GM21825 (cell line): ENCODE results near the gene ZFYVE28.
"Not testable (repeated sequence)": the region's sequence is repeated elsewhere in the genome, so short reads cannot be mapped to it uniquely, and the experiment has no call there.

Experiments
- ATAC-seq: cut with Tn5 transposase; IDR thresholded peaks from one replicate; pipeline ENCODE4 v1.9.1; 2021; ENCODE audit warnings: mild to moderate bottlenecking, moderate library complexity; ENCODE audit not compliant: unreplicated experiment

The ZFYVE28 gene

GRCh38 chr4:2275546-2276251 lies 142.7 kb downstream of the ZFYVE28 start:
- no peak for ATAC-seq

- not testable (repeated sequence) for ATAC-seq
Observed at GRCh38 chr4:2275044-2275397, 143.4 kb downstream of the ZFYVE28 start.

DNA sequence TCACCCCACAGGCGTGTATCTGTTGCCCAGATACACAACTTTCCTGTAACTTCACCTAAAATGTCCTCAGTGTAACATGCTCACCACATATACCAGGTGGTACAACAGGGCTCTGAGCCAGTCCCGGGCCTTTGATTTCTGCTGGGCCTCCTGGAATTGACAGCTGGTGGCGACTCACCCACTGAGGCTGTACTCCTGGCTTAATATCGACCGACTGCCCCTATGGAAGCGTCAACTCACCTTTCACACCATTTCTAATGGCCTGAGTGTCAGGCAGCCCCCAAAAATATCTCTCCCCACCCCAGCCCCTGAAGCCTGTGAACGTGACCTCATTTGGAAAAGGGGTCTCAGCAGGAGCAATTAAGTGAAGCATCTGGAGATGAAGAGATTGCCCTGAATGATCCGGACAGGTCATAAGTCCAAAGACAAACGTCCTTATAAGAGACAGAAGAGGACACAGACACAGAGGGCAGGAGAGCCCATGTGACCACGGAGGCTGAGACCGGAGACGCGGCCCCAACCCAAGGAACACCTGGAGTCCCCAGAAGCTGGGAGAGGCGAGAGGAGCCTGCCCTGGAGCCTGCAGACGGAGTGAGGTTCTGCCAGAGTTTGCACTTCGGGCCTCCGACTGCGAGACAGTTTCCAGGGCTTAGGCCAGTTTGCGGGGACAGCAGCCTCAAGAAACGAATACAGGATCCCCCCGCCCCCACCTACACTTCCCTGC lies 144.0 kb downstream of the ZFYVE28 start:
- no peak for ATAC-seq

DNA sequence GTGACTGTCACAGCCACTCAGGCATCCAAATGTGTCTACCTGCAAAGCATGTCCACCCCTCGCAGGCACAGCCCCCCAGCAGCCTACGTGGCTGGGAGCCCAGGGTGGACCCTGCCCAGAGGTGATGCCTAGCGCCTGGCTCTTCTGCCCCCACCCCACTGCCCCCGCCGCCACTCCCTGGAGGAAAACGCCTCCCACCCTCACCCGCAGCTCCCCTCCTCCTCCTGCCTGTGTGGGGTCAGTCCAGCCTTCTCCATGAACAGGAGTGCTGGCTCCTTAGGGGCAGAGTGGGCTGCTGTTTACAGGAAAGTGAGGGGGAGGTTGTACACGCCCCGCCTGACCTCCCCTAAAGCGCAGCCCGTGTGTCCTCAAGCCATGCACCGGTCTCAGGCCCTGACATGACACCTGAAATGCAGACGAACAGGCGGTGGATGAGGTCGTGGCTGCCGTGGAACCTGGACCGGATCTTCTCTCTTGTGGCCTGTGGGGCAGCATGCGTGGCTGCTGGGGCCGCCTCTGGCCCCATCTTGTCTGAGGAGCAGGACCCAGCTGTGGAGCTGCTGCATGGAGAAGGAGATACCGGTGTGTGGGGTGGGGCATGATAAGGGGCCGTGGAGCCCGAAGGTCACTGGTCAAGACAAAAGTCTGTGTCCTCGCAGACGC lies 144.7 kb downstream of the ZFYVE28 start:
- no peak for ATAC-seq

DNA sequence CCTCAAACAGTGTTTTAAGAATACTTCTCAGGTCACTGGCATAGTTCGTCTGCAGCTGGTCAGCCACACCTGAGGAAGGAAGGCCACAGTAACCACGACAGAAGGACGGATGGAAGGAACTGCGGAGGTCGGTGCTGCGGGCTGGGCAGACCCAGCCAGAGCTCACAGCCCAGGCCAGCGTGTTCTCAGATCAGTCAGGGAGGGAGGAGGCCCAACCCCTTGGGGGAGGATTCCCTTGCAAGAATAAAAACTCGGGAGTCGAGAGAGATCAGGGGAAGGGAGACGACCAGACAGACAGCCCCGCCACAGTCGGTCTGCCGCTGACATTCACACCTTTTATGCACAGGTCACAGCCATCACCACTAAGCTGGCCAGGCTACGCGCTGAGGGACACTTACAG lies 145.2 kb downstream of the ZFYVE28 start:
- ATAC-seq, result no peak

DNA sequence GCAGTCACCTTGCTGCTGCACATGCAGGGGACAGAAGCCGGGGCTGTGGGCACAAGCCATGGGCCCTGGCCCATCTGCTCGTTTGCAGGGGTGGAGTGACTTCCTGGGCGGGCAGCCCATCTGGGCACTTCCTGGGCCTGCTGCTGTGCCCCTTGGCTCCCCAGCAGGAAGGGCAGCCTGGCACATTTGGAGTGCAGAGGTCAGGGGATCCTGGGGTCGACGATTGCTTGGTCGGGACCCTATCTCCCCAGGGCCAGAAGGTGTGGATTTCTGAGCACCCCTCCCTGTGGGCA lies 145.7 kb downstream of the ZFYVE28 start:
- no peak for ATAC-seq

DNA sequence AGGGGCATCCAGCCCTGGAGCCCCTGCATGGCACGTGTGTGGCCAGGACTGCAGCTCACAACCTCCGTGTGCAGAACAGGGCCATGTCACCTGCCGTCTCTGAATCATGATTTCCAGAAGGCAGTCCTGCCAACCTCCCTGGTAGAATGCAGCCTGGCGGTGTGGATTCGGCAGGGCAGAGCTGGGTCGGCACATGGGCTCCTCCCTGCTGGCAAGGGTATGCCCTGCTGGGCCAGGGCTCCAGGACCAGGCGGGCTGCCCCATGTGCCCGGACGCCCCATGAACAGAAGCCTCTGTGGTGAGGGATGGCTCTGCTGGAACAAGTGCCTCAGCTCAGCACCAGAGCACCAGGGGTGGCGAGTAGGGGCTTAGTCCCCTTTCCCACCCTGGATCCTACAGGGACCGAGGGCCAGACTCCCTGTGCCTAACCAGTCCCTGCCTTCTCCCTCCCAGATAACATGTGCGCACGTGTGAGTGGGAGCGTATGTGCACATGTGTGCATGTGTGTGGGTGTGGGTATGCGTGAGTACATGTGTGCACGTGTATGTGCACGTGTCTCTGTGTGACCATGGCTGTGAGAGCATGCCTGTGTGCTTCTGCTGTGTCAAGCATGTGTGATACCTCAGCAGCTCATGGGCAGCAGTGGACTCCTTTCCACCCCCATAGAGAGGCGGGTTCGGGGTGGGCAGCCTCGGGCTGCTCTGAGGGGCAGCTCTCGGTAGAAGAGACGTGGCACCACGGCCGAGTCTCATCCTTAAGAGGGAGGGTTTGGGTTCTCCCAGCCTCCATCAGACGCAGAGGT lies 146.2 kb downstream of the ZFYVE28 start:
- ATAC-seq, result no peak

DNA sequence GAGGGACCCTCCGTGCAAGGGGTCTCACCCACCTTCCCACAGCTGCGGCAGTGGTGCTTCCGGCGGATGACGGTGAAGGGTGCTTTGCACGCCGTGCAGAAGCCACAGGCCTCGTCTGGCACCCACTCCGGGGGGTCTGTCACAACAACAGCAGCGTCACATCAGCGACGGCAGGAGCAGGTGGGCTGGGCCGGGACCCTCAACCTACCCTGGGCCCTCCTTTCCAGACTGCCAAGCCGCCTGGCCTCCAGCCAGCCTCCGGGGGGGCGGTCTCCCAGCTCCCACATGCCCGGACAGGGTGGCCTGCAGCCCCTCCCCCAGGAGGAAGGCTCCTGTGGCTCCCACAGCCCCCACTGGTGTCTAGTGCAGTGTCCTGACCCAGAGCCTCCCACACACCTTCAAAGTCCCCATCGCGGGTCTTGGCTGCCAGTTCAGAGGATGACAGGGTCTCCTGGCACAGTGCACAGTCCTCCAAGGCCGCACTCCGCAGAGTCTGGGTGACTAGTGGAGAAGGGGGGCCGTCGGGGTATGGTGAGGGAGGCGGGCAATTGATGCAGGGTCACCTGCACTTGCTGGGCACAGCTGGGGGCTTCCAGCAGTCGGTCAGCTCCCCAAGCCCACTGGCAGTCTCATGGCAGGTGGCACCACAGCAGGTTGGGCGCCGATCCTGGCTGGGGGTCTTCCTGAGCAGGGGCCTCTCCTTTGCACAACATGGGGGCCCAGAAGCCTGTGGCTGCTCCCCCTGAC lies 147.0 kb downstream of the ZFYVE28 start:
- ATAC-seq, result no peak

GRCh38 chr4:2270341-2271165 lies 147.9 kb downstream of the ZFYVE28 start:
- ATAC-seq, result no peak

DNA sequence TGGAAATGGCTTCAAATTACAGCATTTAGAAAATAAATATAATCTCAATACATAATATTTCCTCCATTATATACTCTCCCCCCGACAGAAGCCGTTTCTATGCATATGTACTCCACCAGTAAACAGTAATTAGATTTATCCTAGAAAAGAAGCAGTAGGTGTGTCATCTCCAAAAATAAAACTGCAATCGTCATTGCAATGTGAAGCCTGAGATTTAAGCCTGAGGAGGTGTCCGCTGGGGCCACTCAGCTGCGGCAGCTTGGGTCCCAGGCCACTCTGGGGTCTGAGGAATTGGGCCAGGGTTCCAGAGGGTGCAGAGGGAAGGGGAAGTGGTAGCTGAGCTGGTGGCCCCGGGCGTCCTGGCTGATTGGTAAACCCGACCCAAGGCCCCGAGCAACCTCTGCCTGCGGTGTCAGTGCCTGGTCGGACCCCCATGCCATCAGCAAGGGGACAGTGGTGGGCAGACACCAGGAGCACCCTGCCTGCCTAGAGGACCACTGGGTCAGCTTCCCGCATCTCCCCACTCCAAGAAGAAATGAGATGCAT lies 148.8 kb downstream of the ZFYVE28 start:
- ATAC-seq, result no peak

DNA sequence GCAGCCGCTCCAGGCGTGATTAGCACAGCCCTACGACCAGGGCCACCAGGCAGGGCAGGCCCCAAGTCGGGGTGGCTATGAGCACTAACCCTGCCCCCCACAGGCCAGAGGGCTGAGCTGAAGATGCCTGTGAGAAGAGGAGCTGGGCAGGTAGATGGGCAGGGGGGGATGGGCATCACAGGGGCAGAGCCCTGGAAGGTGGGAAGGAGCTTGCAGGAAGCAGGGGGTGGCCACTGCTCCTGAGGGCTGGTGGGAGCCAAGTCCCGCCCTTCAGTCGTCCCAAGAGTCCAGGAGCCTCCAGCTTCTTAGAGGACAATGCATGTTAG lies 149.3 kb downstream of the ZFYVE28 start:
- ATAC-seq, result no peak

- no peak for ATAC-seq
Observed at GRCh38 chr4:2268357-2269205, 149.9 kb downstream of the ZFYVE28 start.

DNA sequence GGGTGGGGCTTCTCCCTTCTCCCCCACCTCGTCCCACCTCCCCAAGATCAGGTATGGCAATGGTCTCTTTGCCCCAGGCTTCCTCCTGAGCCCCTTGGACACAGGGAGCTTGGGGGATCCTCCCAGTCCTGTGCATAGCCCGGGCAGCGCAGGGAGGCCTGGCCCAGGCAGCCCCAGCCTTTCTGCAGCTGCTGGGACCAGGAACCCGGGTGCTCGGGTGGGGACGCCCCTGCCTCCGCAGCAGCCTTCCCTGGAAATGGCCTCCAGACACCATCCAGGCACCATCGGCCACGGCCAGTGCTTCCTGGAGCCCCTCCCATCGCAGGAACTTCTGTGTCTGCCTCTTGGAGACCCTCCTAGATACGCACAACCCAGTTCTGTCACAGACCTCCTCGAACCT lies 150.6 kb downstream of the ZFYVE28 start:
- ATAC-seq, result no peak

DNA sequence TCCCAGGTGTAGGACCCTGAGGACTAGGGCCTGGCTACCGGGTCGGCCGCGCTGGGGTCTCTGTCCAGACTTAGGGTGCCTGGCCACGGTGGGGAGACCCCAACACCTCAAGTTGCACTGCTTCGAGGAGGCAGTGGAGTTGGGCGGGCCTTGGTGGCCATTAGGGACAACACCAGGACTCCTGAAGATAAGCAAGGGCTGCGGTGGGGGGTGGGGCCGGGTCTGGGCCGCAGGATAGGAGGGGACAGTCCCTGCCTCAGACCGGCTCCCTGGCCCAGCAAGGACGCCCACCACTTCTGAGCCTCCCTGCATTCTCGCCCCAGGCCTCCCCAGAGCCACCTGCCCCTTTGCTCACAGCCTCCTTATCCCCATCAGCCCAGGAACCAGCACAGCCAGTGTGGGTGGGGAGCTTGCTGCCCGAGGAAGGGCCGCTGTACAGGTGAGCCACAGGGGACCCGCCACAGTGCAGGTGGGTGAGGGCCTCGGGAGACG lies 151.1 kb downstream of the ZFYVE28 start:
- ATAC-seq, result no peak

DNA sequence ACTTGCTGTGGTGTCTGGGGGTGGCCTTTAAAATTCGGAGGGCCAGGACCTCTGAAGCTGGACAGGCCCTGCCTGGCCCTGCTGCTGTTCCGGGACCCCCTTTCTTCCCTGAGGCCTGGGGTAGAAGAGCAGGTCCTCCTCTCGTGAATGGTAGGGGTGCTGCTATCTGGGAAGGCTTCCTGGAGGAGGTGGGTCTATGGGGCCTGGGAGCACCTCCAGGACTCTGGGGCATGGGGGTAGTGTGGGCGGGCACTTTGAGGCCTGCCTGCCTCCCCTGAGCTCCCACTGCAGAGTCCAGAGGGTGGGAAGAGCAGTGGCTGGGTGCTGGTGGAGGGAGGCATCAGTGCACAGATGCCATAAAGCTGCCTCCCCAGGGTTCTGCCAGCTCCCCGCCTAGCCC lies 151.6 kb downstream of the ZFYVE28 start:
- ATAC-seq, result no peak

DNA sequence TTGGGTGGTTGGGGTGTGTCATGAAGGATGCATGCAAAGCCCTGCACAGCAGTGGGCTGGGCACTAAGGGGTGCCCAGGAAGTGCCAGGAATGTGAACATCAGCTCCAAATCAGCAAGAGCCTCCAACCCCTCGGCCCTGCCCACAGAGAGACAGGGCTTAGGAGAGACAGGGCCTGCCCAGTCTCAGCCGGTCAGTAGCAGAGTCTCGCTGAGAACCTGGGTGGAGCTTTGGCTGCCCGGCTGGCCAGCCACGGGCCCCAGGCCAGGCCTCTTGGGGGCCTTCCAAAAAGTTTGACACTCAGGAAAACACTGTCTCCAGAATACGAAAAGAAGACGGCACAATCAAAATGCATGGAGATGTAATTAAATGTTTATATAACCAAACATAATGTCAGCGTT lies 152.3 kb downstream of the ZFYVE28 start:
- ATAC-seq, result no peak

DNA sequence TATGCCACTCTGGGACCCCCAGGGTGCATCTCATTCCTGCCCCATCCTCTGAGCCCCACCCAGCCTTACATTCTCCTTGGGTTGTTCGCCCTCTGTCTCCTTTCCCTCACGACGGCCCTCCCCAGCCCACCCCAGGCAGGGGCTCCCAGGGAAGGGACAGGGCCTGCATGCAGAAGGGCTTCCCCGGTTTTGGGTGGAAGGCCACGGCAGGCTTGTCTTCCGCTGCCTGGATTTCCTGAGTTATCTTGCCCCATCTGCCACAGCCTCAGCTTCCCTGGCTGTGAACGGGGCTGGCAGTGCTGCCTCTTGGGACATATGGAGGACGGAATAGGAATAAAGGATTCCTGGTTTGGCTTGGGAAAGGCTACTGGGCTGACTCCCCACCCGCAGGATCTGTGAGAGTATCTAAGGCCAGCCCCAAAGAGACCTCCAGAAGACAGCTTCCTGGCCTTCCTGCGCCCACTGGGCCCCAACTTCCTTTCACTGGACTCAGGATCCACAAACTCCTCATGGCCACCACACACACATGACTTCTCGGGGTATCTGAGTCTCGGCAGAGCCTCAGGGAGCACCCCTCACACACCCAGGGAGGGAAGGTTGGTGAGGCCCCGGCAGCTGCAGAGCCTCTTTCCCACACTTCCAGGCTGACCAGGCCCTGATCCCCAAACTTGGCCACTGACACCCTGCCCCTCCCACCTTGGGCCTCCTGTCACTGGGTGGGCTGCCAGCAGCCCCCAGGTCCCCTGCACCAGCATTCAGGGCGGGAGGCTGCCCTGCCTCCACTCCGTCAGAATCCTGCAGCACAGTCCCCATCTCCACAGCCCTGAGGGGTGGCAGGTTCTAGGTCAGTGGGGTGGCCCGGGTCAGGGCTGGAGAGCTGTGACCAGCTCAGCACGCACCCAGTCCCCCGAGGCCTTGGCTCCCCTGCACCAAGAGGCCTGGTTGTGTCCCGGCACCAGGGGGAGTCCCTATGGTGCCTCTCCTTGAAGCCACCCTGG lies 153.0 kb downstream of the ZFYVE28 start:
- no peak for ATAC-seq
